ENCODE measurements around the gene ANP32A. TPM values are rescaled to one million over a fixed set of nuclear protein-coding genes. Genes with fewer than 3 reads are reported as not detected.

The ANP32A gene
- total and polyA plus RNA-seq, 9 of the 15 experiments (the other 6 are each of a cell fraction or from before 2014, with no cell fraction given): 13.2 to 656 (median 210) TPM

GRCh38 chr15:68730471-68730919 is 90.2 kb downstream of the ANP32A start (continued):
- no peak for TF ChIP-seq DPF2 (IDR thresholded peaks at IDR 0.05)
- TF ChIP-seq TFE3 (CRISPR knock-in tag; IDR thresholded peaks at IDR 0.05): no peak
- no peak for TF ChIP-seq ERF (CRISPR knock-in tag; IDR thresholded peaks at IDR 0.05)
- peak; percentile 67; the same call in 1 of the 2 replicates for TF ChIP-seq REST (IDR thresholded peaks at IDR 0.05; ENCODE audit: borderline replicate concordance)
- TF ChIP-seq REST (CRISPR knock-in tag; IDR thresholded peaks at IDR 0.05; ENCODE audit: low read depth): no peak
- TF ChIP-seq ZNF551 (CRISPR knock-in tag; IDR thresholded peaks at IDR 0.05): no peak
- no peak for TF ChIP-seq ZNF239 (CRISPR knock-in tag; IDR thresholded peaks at IDR 0.05)
- TF ChIP-seq RBM34 (IDR thresholded peaks at IDR 0.05; ENCODE audit: borderline replicate concordance, insufficient read depth, low read length): no peak
- TF ChIP-seq, protein P1, sequence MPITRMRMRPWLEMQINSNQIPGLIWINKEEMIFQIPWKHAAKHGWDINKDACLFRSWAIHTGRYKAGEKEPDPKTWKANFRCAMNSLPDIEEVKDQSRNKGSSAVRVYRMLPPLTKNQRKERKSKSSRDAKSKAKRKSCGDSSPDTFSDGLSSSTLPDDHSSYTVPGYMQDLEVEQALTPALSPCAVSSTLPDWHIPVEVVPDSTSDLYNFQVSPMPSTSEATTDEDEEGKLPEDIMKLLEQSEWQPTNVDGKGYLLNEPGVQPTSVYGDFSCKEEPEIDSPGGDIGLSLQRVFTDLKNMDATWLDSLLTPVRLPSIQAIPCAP (CRISPR knock-in tag; IDR thresholded peaks at IDR 0.05; ENCODE audit: borderline replicate concordance): no peak
- TF ChIP-seq MCM2 (IDR thresholded peaks at IDR 0.05; ENCODE audit: low read depth): no peak
- peak; percentile 52 to 63 (median 53); a peak in 5 of 6 replicates for TF ChIP-seq CTCF (IDR thresholded peaks at IDR 0.05 in 2 of 3, conservative IDR thresholded peaks at IDR 0.05 in 1 of 3; ENCODE audit: insufficient read depth in 2 of 3, low read depth in 1 of 3, low read length in 3 of 3)
- TF ChIP-seq FOXA3 (CRISPR knock-in tag; conservative IDR thresholded peaks at IDR 0.05 in 1 of 2, IDR thresholded peaks at IDR 0.05 in 1 of 2): no peak
- TF ChIP-seq ADNP (tag; IDR thresholded peaks at IDR 0.05): no peak
- TF ChIP-seq BHLHE40 (IDR thresholded peaks at IDR 0.05; ENCODE audit: low read length): no peak
- no peak for TF ChIP-seq HBP1 (CRISPR knock-in tag; IDR thresholded peaks at IDR 0.05)

All from K562 (cell line).